Measurements from ENCODE around the gene UBQLN1. TPM values are rescaled to one million over a fixed set of nuclear protein-coding genes. Genes with fewer than 3 reads are reported as not detected.

UBQLN1 gene
- total and polyA plus RNA-seq, 9 of the 15 experiments (the other 6 are each of a cell fraction or from before 2014, with no cell fraction given), result 7.5 to 120 (median 52.8) TPM

GRCh38 chr9:83623679-83624076 is 84.1 kb downstream of the UBQLN1 start (continued):
- TF ChIP-seq CBFA2T2 (conservative IDR thresholded peaks at IDR 0.05) (peak; percentile 23; the same call in 1 of the 2 replicates), TBP (optimal IDR thresholded peaks at IDR 0.05; ENCODE audit: low read depth, low read length) (no peak), MXD1 (CRISPR knock-in tag; IDR thresholded peaks at IDR 0.05; ENCODE audit: borderline replicate concordance, poor library complexity, severe bottlenecking) (no peak), TAF1 (IDR thresholded peaks at IDR 0.05; ENCODE audit: control insufficient read depth, extremely low read depth, insufficient read depth, low read length, severe bottlenecking) (no peak), ZNF778 (CRISPR knock-in tag; IDR thresholded peaks at IDR 0.05) (no peak), HMBOX1 (IDR thresholded peaks at IDR 0.05) (peak; percentile 65), WHSC1 (IDR thresholded peaks at IDR 0.05; ENCODE audit: low read length) (no peak), RBM14 (IDR thresholded peaks at IDR 0.05; ENCODE audit: borderline replicate concordance, insufficient read depth, low read depth, low read length) (no peak), TCF3 (CRISPR knock-in tag; IDR thresholded peaks at IDR 0.05) (peak; percentile 71), NFRKB (IDR thresholded peaks at IDR 0.05; ENCODE audit: low read depth) (no peak), AFF4 (CRISPR knock-in tag; IDR thresholded peaks at IDR 0.05) (no peak), MBD2 (IDR thresholded peaks at IDR 0.05; ENCODE audit: borderline replicate concordance, low read depth) (no peak), DDX20 (tag; IDR thresholded peaks at IDR 0.05; ENCODE audit: low read depth) (no peak), CTBP1 (IDR thresholded peaks at IDR 0.05; ENCODE audit: borderline replicate concordance) (no peak), ZBED1 (IDR thresholded peaks at IDR 0.05) (no peak), KDM1A (IDR thresholded peaks at IDR 0.05) (peak; percentile 32 to 43; a peak in 3 of 4 replicates), ZNF655 (CRISPR knock-in tag; IDR thresholded peaks at IDR 0.05) (no peak)
- TF ChIP-seq, protein P1, sequence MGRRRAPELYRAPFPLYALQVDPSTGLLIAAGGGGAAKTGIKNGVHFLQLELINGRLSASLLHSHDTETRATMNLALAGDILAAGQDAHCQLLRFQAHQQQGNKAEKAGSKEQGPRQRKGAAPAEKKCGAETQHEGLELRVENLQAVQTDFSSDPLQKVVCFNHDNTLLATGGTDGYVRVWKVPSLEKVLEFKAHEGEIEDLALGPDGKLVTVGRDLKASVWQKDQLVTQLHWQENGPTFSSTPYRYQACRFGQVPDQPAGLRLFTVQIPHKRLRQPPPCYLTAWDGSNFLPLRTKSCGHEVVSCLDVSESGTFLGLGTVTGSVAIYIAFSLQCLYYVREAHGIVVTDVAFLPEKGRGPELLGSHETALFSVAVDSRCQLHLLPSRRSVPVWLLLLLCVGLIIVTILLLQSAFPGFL (CRISPR knock-in tag; IDR thresholded peaks at IDR 0.05), result no peak
- TF ChIP-seq, protein P2, sequence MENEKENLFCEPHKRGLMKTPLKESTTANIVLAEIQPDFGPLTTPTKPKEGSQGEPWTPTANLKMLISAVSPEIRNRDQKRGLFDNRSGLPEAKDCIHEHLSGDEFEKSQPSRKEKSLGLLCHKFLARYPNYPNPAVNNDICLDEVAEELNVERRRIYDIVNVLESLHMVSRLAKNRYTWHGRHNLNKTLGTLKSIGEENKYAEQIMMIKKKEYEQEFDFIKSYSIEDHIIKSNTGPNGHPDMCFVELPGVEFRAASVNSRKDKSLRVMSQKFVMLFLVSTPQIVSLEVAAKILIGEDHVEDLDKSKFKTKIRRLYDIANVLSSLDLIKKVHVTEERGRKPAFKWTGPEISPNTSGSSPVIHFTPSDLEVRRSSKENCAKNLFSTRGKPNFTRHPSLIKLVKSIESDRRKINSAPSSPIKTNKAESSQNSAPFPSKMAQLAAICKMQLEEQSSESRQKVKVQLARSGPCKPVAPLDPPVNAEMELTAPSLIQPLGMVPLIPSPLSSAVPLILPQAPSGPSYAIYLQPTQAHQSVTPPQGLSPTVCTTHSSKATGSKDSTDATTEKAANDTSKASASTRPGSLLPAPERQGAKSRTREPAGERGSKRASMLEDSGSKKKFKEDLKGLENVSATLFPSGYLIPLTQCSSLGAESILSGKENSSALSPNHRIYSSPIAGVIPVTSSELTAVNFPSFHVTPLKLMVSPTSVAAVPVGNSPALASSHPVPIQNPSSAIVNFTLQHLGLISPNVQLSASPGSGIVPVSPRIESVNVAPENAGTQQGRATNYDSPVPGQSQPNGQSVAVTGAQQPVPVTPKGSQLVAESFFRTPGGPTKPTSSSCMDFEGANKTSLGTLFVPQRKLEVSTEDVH (IDR thresholded peaks at IDR 0.05; ENCODE audit: low read depth, partially characterized antibody), result no peak

Measured in K562 (cell line).